Smooth muscle cell (in vitro differentiated cells): ENCODE results near the gene SLAMF1. TPM values are rescaled to one million over a fixed set of nuclear protein-coding genes. Genes with fewer than 3 reads are reported as not detected.
"Not testable (repeated sequence)": the region's sequence is repeated elsewhere in the genome, so short reads cannot be mapped to it uniquely, and the experiment has no call there.

Experiments used
- DNase-seq: peaks from one replicate; lab custom pipeline; 2025; ENCODE audit not compliant: unreplicated experiment; lab: John Stamatoyannopoulos, UW
- H2AFZ ChIP-seq: fragments of 200-600 bp; sonication (generic); 2 replicates; pipeline ENCODE4 v1.6.0; 2016; ENCODE audit warnings: antibody characterized with exemption, low read depth, mild to moderate bottlenecking
- H3F3A ChIP-seq: fragments of 200-600 bp; sonication (generic); 2 replicates; pipeline ENCODE4 v1.6.0; 2017; ENCODE audit warnings: antibody characterized with exemption, low read depth
- H3K27ac ChIP-seq: fragments of 200-600 bp; sonication (generic); 2 replicates; pipeline ENCODE4 v1.5.1; 2016; ENCODE audit warnings: low read depth, mild to moderate bottlenecking
- H3K27me3 ChIP-seq: fragments of 200-600 bp; sonication (generic); 2 replicates; pipeline ENCODE4 v1.6.1; 2016; ENCODE audit warnings: low read depth, mild to moderate bottlenecking
- H3K36me3 ChIP-seq: fragments of 200-600 bp; sonication (generic); 2 replicates; pipeline ENCODE4 v1.5.1; 2016; ENCODE audit warnings: low read depth
- H3K4me1 ChIP-seq: fragments of 200-600 bp; sonication (generic); 2 replicates; pipeline ENCODE4 v1.5.1; 2016; ENCODE audit warnings: low read depth
- H3K4me2 ChIP-seq: fragments of 200-600 bp; sonication (generic); 2 replicates; pipeline ENCODE4 v1.6.0; 2016; ENCODE audit warnings: mild to moderate bottlenecking
- H3K4me3 ChIP-seq: fragments of 200-600 bp; sonication (generic); 2 replicates; pipeline ENCODE4 v1.5.1; 2016; ENCODE audit warnings: mild to moderate bottlenecking
- H3K79me2 ChIP-seq: fragments of 200-600 bp; sonication (generic); 2 replicates; pipeline ENCODE4 v1.6.0; 2016; ENCODE audit warnings: low read depth, mild to moderate bottlenecking
- H3K9ac ChIP-seq: fragments of 200-600 bp; sonication (generic); 2 replicates; pipeline ENCODE4 v1.6.0; 2016; ENCODE audit warnings: low read depth
- H3K9me3 ChIP-seq: fragments of 200-600 bp; sonication (generic); replicated peaks from 2 replicates; pipeline ENCODE4 v1.5.1; 2016; ENCODE audit warnings: low read depth
- H4K20me1 ChIP-seq: fragments of 200-600 bp; sonication (generic); 2 replicates; pipeline ENCODE4 v1.6.0; 2016; ENCODE audit warnings: low read depth
- CTCF ChIP-seq: fragments of 200-600 bp; sonication (generic); IDR thresholded peaks from 2 replicates; pipeline ENCODE4 v1.5.1; 2017; ENCODE audit warnings: borderline replicate concordance, mild to moderate bottlenecking, antibody characterized with exemption; ENCODE audit not compliant: insufficient read depth, poor library complexity, severe bottlenecking
- WGBS: methylation state at CpG from one replicate; pipeline ENCODE4 v1.1.7; 2016; ENCODE audit warnings: low lambda C conversion rate; 5-methylcytosine and 5-hydroxymethylcytosine counted together
- polyA plus RNA-seq: library from polyadenylated mRNA; unstranded; fragments of >200 nt; fragmentation: Nextera tagmentation; extraction: Ambion mirVana; gene quantifications from 2 replicates; pipeline ENCODE4 v1.2.1, GENCODE V29; 2016
- total RNA-seq: library from RNA; depleted of rRNA; stranded (reverse); fragments of >200 nt; gene quantifications from 2 replicates; pipeline ENCODE4 v1.2.3, GENCODE V29; 2014

The SLAMF1 gene
- total and polyA plus RNA-seq, 2 experiments from 2014 or later: not detected

DNA sequence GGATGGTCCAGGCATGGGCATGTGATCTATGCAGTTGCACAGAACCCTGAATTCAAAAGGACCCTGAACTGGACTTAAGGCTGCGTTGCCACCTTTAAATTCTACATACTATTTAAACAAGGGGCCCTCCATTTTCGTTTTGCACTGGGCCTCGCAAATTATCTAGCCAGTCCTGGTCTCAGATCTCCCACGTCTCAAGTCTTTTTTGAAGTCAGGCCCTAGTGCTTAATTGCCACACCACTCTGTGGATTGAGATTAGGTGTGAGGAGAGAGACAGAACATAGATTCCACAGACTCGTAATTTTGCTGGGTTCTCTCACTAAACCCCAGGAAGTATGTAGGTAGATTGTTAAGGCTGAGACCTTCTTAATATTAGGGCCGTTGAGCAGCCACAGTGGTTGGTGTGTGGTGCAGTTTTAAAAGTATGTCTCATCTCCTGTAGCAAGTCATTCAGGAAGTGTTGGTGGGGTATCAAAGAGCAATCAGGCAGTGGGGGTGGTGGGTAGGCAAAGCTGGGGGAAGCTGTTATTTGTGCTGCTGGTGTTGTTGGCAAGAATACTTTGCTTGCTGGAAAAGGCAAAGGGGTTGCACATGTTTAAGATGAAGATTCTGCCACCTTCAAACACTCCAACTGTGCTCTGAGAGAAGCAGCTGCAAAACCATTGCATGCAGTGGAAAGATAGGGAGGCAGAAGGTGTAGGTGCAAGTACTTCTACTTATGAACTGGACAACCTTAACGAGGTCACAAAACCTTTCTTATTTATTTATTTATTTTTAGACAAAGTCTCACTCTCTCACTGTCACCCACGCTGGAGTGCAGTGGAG lies 78.8 kb downstream of the SLAMF1 start:
- Histone ChIP-seq H3K36me3 (no peaks in the 10 kb centered on the region), H3K27me3 (no peaks in the 10 kb centered on the region), H3K79me2 (no peaks in the 10 kb centered on the region), H4K20me1 (no peaks in the 10 kb centered on the region), H3F3A (no peaks in the 10 kb centered on the region), H2AFZ (peak overlapping the region; percentile 66), H3K4me1 (no peaks in the 10 kb centered on the region), H3K27ac (no peak overlapping the region), H3K4me2 (no peak overlapping the region), H3K9ac (no peak overlapping the region), H3K9me3 (no peaks in the 10 kb centered on the region), H3K4me3 (no peak overlapping the region)
- TF ChIP-seq CTCF: no peak
- no peak for DNase-seq
- 59% methylated on average over 8 of the region's 8 CpGs for WGBS

DNA sequence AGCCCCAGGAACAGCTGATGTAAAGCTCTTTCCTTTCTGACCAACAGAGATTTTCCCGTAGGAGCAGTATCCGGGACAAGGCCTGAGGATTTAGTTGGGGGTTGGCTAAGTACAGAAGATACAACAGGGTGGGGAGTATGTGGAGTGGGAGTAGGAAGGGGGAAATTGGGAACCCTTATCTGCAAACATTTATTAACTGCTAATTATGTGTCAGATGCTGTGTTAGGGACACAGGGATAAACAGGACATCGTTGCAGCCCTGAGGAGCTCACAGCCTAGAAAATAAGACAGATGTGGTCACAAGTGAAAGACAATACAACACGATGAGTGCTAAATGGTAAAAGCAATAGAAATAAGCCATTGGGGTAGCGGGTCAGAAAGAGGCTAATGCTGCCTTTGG lies 79.5 kb downstream of the SLAMF1 start:
- Histone ChIP-seq H3K9ac (no peak overlapping the region), H3K36me3 (no peaks in the 10 kb centered on the region), H3K4me2 (no peak overlapping the region), H3K79me2 (no peaks in the 10 kb centered on the region), H3K27ac (no peak overlapping the region), H4K20me1 (no peaks in the 10 kb centered on the region), H3K4me1 (no peaks in the 10 kb centered on the region), H3K27me3 (no peaks in the 10 kb centered on the region), H3K9me3 (no peaks in the 10 kb centered on the region), H3K4me3 (no peak overlapping the region), H2AFZ (no peak overlapping the region), H3F3A (no peaks in the 10 kb centered on the region)
- TF ChIP-seq CTCF: no peak
- WGBS: 42% methylated on average over 5 of the region's 5 CpGs
- DNase-seq: no peak

DNA sequence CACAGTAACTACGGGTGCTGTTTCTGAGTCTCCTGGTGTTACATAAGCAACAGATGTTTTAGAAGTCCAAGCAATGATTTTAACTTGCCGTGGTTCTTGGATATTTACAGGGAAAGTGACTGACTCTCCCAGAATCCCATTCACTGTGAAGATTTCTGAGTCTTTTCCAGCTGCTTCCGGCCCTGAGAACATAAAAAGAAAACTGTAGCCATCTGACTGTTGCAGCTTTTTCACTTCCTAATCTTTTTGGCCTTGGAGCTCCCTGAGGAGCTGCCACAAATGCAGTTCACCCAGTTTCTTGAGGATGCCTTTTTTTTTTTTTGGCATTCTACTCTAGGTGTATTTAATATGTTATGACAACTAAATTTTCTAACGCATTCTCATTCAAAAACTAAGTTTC lies 81.3 kb downstream of the SLAMF1 start:
- no peak for TF ChIP-seq CTCF
- WGBS: 80% methylated on average over 4 of the region's 4 CpGs

DNA sequence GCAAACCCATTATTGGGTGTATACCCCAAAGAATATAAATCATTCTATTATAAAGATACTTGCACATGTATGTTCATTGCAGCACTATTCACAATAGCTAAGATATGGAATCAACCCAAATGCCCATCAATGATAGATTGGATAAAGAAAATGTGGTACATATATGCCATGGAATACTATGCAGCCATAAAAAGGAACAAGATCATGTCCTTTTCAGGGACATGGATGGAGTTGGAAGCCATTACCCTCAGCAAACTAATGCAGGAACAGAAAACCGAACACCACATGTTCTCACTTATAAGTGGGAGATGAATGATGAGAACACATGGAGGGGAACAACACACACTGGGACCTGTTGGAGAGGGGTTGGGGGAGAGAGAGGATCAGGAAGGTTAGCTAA lies 83.6 kb downstream of the SLAMF1 start:
- H3K36me3 ChIP-seq, H3K79me2 ChIP-seq, H3K4me2 ChIP-seq, DNase-seq, H3K9ac ChIP-seq, H3K27ac ChIP-seq, H3K4me1 ChIP-seq, H3K9me3 ChIP-seq, H4K20me1 ChIP-seq, H3K27me3 ChIP-seq, H3F3A ChIP-seq, H3K4me3 ChIP-seq, H2AFZ ChIP-seq: not testable (repeated sequence)
- 67% methylated on average over 1 of the region's 1 CpG for WGBS

More for the DNA sequence above, 81.3 kb downstream of the SLAMF1 start:
- H3K9me3 ChIP-seq: no peaks in the 10 kb centered on the region
- peak overlapping the region; percentile 3 for H2AFZ ChIP-seq
- H4K20me1 ChIP-seq: no peaks in the 10 kb centered on the region
- H3K4me1 ChIP-seq: no peaks in the 10 kb centered on the region
- no peak overlapping the region for H3K9ac ChIP-seq
- no peaks in the 10 kb centered on the region for H3F3A ChIP-seq
- no peaks in the 10 kb centered on the region for H3K27me3 ChIP-seq
- H3K36me3 ChIP-seq: no peaks in the 10 kb centered on the region
- DNase-seq: no peak
- no peaks in the 10 kb centered on the region for H3K79me2 ChIP-seq
- no peak overlapping the region for H3K4me2 ChIP-seq
- H3K4me3 ChIP-seq: no peak overlapping the region
- no peak overlapping the region for H3K27ac ChIP-seq

DNA sequence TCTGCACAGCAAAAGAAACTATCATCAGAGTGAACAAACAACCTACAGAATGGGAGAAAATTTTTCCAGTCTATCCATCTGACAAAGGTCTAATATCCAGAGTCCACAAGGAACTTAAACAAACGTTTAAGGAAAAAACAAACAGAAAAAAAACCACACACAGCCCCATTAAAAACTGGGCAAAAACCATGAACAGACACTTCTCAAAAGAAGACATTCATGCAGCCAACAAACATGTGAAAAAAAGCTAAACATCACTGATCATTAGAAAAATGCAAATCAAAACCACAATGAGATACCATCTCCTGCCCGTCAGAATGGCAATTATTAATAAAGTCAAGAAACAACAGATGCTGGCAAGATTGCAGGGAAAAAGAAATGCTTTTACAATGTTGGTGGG lies 84.1 kb downstream of the SLAMF1 start:
- not testable (repeated sequence) for H3K27ac ChIP-seq, H3K4me1 ChIP-seq, H3K4me3 ChIP-seq, H3K27me3 ChIP-seq, H3K36me3 ChIP-seq, DNase-seq, H2AFZ ChIP-seq, H3K9ac ChIP-seq, H3K79me2 ChIP-seq, H3F3A ChIP-seq, H3K9me3 ChIP-seq, H4K20me1 ChIP-seq, H3K4me2 ChIP-seq
- WGBS: 88% methylated on average over 2 of the region's 2 CpGs
